ENCODE results near the gene LUZP2. TPM values are rescaled to one million over a fixed set of nuclear protein-coding genes. Genes with fewer than 3 reads are reported as not detected.

Gene LUZP2
- total and polyA plus RNA-seq, 2 of the 8 experiments (the other 6 are each of a cell fraction or from before 2014, with no cell fraction given) = 0.79 to 1.5 TPM

- H3K79me1 ChIP-seq (ENCODE audit: low read depth, low read length) = no peaks in the 10 kb centered on the region
- no peak overlapping the region for H2BK20ac ChIP-seq (ENCODE audit: low read length)
- no peaks in the 10 kb centered on the region for H3K23me2 ChIP-seq (ENCODE audit: low read depth, low read length)
- H2BK15ac ChIP-seq (ENCODE audit: low read length) = no peak overlapping the region
- no peak for FAIRE-seq
- WGBS, 2 experiments (ENCODE audit: extremely low coverage in 1 of 2, insufficient coverage in 1 of 2, insufficient read length in 1 of 2, insufficient replicate concordance in 2 of 2, low coverage in 1 of 2, low lambda C conversion rate in 2 of 2, missing lambda C conversion rate in 1 of 2) = 89% methylated on average over 2 of the region's 2 CpGs; no CpG with 5 or more reads in 1 of the 2 experiments
- no peak overlapping the region for H2BK120ac ChIP-seq (replicated peaks; ENCODE audit: low read depth, low read length)
- H3K9me3 ChIP-seq (ENCODE audit: insufficient read depth in 2 of 2, low read depth in 1 of 2, low read length in 1 of 2) = no peaks in the 10 kb centered on the region
- H3K4ac ChIP-seq (replicated peaks; ENCODE audit: insufficient read length, low read depth, low read length) = no peak overlapping the region
- H4K20me1 ChIP-seq (replicated peaks in 1 of 2; ENCODE audit: control insufficient read depth in 1 of 2, insufficient read depth in 2 of 2, low read length in 2 of 2) = no peaks in the 10 kb centered on the region
- DNase-seq (ENCODE audit: low read depth in 1 of 2, low spot score in 2 of 2) = no peak
- H3K23ac ChIP-seq (ENCODE audit: insufficient read length) = no peak overlapping the region
- no peak overlapping the region for H4K5ac ChIP-seq (ENCODE audit: insufficient read length, low read depth, low read length)
- no peak overlapping the region for H3K27ac ChIP-seq (ENCODE audit: low read depth, low read length)
- no peak overlapping the region for H3K56ac ChIP-seq (replicated peaks; ENCODE audit: insufficient read length, low read depth, low read length)
- no peaks in the 10 kb centered on the region for H3K4me1 ChIP-seq (replicated peaks in 1 of 4; ENCODE audit: control insufficient read depth in 3 of 4, insufficient read depth in 4 of 4, low read length in 3 of 4)
- no peaks in the 10 kb centered on the region for H3K79me2 ChIP-seq (ENCODE audit: control insufficient read depth in 1 of 2, insufficient read depth in 2 of 2, low read length in 2 of 2)
- no peak overlapping the region for H3K4me3 ChIP-seq (ENCODE audit: extremely low read depth in 1 of 4, insufficient read depth in 2 of 4, low read depth in 3 of 4, low read length in 4 of 4)
- no peak overlapping the region for H2BK5ac ChIP-seq (ENCODE audit: low read depth, low read length)
- CTCF ChIA-PET (ENCODE audit: partially characterized antibody) = no interaction called here
- H4K8ac ChIP-seq (ENCODE audit: extremely low read depth, insufficient read depth, low read length) = no peak overlapping the region
- H2AFZ ChIP-seq (ENCODE audit: low read length) = no peak overlapping the region
- no peak overlapping the region for H2AK5ac ChIP-seq (ENCODE audit: low read depth, low read length)
- no peaks in the 10 kb centered on the region for H3K36me3 ChIP-seq (ENCODE audit: control insufficient read depth in 2 of 4, insufficient read depth in 4 of 4, low read length in 3 of 4)
- POLR2A ChIA-PET (ENCODE audit: partially characterized antibody) = no interaction called here
- no peak overlapping the region for H4K91ac ChIP-seq (replicated peaks; ENCODE audit: insufficient read length, low read length)
- H2BK12ac ChIP-seq (ENCODE audit: low read depth, low read length) = no peak overlapping the region
- no peak overlapping the region for H3K4me2 ChIP-seq (ENCODE audit: insufficient read depth in 1 of 2, low read depth in 2 of 2, low read length in 2 of 2)
- H3K9ac ChIP-seq (replicated peaks in 1 of 4; ENCODE audit: extremely low read depth in 1 of 4, low read depth in 3 of 4, low read length in 3 of 4) = no peak overlapping the region
- no peak overlapping the region for H3K18ac ChIP-seq (ENCODE audit: extremely low read depth, low read length)
- no peaks in the 10 kb centered on the region for H3K27me3 ChIP-seq (replicated peaks in 1 of 4; ENCODE audit: control insufficient read depth in 3 of 4, extremely low read depth in 1 of 4, insufficient read depth in 3 of 4, low read length in 3 of 4)
- no peak overlapping the region for H3K14ac ChIP-seq (ENCODE audit: insufficient read length)
- TF ChIP-seq NANOG (IDR thresholded peaks at IDR 0.05; ENCODE audit: insufficient read depth, low read depth, low read length, poor library complexity, severe bottlenecking) (no peak), USF2 (IDR thresholded peaks at IDR 0.05; ENCODE audit: low read length) (no peak), BCL11A (IDR thresholded peaks at IDR 0.05; ENCODE audit: low read depth in 2 of 2, low read length in 2 of 2) (no peak)
Observed at GRCh38 chr11:24842308-24842707, 345.5 kb downstream of the LUZP2 start.

Data from H1 (cell line).